GM18520 (cell line): ENCODE measurements around the gene BACE2.
"Not testable (repeated sequence)": the region's sequence is repeated elsewhere in the genome, so short reads cannot be mapped to it uniquely, and the experiment has no call there.

Experiments
- ATAC-seq: cut with Tn5 transposase; IDR thresholded peaks from one replicate; pipeline ENCODE4 v1.9.1; 2021; ENCODE audit not compliant: unreplicated experiment

The BACE2 gene

DNA sequence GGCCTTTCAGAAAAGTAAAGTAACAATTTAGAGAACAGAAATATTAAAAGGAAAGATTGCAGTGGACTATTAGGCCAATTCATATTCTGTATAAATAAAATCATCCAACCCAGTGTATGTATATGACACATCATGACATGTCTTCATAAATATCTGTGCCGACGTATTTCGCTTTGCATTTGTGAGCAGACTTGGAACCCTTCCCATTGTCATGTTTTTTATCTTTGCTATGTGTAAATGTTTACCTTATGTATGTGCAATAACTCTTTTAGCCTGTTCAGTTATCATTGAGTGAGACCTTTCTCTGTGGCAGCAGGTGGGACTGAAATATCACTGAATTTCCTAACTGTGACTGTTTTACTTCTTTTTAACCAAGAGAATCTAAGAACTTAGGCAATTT is 90.7 kb downstream of the BACE2 start:
- no peak for ATAC-seq

DNA sequence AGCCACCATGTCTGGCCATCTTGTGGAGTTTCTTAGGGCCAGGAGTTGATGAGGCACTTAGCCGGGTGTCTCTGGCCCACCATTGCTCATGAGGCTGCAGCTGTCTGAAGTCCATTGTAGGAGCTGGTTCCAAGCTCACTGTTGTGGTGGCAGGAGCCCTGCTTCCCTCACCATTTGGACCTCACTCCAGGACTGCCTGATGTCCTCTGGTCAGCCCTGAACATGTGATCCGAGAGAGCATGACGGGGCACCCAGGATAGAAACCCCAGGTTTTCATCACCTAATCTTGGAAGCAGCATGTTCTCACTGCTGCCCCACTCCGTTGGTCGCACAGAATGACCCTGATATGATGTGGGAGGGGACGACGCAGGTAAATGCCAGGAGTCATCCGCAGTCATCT is 92.5 kb downstream of the BACE2 start:
- ATAC-seq: no peak

DNA sequence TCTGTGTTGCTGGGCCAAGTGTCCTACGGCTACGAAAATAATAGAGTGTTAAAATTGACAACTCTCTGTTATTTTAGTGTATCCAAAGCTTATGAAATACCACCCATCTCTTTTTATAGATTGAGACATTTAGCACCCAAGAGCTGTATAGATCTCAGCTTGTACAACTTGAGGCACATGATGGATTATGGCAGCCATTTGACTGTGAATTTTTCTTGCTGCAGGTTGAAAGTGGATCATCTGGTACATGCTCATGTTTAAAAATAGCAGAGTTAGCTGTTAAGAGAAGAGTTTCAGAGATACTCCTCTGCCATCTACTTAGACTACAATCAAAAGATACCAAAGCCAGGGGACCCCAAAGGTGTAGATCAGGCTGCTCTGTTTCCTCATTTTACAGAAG is 99.4 kb downstream of the BACE2 start:
- ATAC-seq: no peak

DNA sequence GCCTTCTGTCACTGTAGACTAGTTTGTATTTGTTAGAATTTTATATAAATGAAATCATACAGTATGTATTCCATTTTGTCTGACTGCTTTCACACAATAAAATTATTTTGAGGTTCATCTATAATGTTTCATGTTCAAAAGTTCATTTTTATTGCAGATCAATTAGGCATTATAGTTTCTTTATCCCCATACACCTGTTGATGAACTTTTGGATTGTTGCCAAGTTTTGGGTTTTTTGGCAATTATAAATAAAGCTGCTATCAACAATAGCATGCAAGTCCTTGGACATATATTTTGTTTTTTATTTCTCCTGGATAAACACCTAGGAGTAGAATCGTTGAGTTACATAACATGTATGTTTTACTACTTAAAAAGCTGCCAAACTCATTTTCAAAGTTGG is 101.6 kb downstream of the BACE2 start:
- ATAC-seq: no peak

DNA sequence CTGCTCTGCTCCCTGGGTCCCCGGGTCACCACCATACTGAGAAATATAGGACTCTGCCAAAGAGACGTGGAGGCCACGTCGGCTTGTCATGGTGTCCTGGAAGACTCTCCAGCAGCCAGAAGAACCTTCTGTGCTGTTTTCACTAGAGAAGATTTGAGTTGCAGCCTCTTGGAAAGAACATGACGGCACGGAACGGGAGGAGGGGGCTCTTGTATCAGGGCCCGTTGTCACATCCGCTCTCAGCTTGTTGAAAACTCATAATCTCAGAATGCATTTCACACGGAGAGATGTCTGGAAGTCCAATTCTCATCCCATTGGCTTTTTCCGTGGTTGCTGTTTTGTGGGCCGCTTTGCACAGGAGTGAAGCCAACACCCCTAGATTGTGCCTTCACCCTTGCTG is 109.2 kb downstream of the BACE2 start:
- ATAC-seq: no peak

DNA sequence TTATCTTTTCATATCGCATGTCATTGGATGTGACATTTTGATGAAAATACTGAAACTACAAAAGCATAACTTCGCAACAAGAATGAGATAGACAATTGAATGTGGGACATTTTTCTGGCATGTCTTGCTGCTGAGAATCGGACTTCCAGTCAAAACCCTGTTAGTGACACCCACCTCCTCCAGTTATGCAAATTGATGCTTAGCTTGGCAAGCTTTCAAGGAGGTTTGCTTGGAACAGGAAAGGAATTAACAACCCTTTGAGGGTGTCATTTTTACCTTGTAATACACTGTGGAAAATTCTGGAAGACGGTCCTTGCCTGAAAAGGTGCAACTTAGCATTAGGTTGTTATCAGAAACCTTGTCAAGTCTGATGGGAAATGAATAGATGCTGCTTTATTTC is 109.9 kb downstream of the BACE2 start:
- ATAC-seq: no peak

DNA sequence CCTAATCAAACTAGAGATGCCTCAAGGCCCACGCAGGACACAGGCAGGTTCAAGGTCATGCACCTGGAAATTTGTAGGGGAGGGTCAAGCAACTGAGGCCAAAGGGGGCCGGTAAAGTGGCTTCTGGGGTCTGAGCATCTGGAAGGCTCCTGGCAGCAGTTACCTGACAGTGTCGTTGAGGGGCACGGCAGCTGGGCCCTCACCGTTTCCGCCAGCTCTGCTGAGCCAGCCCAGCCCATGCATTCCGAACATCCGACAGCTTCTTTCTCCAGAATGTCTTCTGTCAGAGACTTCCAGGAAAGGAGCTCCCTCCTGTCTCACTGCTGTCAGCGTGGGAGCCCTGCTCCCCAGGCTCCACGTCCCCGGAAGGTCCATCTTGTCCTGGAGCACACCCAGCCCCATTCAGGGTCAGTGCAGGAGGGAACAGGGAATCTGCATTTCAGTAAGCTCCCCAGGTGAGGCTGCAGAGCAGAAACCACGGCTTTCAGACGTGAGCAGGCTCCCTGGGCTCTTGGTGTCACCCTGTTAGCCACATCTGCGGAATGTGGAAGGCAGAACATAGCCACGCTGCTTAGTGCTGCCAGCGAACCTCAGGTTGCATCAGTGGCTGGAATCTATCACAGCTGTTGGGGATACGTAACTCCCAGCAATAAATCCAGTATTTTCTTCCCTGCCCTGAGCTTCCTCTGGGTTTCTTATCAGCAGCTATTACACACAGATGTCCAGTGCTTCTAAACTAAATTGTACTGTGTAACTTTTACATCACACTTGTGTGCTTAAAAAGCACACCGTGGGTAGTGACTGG is 112.4 kb downstream of the BACE2 start:
- no peak for ATAC-seq

DNA sequence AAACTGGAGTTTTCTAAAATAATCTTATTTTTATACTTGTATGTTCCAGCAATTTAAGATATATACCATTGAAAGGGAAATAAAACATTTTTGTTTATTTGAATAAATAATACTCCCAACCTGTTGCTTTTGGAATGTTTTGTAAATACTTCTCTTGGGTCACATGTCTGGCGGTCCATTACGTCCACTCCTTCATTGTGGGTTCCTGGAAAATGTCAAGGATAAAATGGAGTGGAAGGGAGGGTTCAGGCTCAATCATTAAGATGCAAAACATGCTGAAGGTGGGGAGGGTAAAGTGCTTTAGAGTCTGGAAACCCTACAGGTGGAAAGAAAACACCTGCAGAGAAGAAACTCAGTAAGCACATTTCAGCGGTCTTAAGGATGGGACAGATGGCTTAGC is 114.5 kb downstream of the BACE2 start:
- ATAC-seq: no peak

DNA sequence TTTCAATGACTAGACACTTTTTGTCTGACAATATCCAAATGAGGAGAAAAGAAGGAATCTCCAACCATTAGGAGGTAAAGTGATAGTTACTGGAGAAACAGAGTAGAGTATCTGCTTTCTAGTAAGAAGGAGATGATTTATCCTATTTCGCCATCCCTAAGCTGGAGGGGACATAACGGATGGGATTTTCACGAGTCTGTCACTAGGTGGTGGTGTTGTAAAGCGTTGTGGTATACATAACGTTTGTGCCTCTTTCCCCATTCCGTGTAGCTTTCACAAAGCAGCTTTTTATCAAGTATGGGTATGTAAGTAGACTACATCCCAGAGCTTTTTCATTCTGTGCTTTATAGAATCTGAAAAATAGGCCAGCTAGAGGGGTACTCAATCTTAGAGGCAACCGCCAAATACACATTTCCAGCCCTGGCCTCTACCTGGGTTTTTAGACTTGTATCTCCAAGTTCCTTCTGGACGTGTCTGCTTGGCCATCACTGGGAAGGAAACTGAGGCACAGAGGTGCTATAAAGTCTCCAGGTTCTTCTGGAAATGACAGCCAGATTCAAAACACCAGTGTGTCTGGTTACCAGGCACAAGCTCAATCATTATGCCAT is 115.4 kb downstream of the BACE2 start:
- ATAC-seq: no peak

DNA sequence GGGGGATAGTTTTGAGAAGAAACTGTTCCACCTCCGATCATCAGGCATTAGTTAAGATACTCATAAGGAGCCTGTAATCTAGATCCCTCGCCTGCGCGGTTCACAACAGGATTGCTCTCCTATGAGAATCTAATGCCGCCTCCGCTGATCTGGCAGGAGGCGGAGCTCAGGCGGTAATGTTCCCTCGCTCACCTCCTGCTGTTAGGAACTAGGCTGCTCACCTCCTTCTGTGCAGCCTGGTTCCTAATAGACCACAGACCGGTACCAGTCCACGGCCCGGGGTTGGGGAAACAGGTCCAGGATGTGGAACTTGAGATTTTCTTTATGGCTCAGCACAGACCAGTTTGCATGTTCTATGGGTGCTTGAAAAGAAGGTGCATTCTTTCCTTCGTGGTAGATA is 121.5 kb downstream of the BACE2 start:
- ATAC-seq: no peak

DNA sequence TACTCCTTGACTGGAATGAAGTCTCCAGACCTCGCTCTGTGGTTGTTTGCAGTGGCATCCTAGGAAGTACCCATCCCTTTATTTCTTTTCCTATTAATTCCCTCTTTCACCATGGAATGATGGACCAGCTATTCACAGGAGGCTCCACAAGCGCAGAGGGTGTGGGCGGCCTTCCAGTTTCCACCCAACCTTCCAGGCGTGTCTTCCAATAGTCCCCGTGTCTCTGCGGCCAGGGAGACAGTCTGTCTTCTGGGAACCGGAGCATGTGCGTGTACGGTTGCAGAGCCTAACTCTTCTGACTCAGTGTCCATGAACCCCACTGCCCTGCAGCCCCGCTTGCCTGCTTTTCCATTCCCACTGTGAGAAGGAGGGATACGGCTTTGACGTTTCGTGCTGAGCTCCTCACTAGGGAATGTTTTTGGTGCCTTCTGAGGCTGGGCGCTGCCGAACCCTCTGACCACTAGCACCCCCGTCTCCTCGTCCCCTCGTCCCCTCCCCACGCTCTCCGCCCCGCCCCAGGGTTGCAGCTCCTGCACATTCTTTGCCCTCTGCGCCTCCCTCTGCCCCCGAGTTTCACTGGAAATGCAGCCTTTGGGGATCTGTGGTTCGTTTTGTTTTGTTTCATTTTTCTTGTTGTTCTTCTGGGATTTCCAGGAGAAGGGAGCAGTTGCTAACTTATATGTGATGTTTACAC is 122.3 kb downstream of the BACE2 start:
- ATAC-seq: no peak

DNA sequence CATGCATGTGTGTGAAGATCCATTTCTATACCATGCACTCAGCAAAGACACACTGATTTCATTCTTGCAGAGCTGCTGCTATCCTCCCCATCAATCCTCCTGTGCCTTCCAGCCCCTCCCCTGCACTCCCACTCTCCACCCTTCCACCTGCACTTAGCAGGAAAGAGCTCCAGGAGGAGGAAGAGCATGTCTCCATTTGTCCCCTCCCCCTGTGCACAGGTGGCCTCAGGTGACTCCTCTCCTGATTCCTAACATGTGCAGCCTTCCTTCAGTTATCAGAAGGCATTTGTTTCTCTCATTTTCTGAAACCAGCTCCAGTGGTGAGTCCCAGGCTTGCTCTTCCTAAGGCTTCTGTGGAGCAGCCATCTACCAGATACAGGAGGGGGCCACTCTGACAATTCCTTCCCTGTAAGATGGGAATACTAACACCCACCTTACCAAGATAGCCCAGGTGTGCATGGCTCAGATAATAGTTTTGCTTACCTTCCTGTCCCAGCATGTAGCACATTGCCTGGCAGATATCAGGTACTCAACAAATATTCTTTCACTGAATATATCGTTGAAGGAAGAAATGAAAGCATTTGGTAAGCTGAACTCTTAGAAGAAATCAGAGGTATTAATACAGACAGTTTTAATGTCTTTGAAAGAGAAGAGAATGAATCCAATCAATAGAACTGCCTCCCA is 126.7 kb downstream of the BACE2 start:
- ATAC-seq: no peak

DNA sequence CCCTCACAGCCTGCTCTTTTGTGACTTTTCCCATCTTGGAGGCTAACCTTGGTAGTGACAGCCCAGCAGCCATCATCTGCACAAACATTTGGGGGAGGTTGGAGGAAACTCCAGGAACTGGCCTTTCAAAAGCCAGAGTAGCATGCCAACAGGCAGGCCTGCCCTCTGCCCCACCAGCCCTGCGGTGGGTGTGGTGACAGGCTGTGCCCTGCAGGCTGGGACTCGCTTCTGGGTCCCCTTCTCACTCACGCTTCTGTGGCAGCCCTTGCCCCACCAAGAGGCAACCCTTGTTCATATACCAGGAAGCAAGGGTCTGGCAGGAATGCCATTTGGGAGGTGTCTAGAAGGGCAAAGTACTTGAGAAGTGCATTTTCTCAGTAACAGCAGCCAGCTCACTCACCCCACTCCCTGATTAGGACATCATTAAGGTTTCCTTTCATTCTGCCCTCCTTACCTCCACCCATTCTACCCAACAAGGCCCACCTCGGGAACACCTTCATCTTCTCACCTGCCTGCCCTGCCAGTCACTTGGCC is 127.8 kb downstream of the BACE2 start:
- ATAC-seq: no peak

DNA sequence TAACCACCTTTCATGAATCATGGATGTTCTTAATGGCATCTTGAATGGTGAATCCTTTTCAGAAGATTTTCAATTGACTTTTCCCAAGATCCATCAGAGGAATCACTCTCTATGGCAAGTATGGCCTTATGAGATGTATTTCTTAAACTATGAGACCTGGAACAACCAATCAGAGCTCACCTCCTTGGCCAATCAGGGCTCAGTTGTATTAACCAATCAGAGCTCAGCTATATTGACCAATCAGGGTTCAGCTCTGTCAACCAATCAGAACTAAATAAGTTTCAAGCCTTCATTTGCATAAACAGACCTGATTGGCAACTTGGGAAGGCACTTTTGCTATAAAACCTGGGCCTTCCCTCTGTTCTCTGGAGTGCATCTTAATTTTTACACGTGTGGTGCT is 135.0 kb downstream of the BACE2 start:
- ATAC-seq: no peak

DNA sequence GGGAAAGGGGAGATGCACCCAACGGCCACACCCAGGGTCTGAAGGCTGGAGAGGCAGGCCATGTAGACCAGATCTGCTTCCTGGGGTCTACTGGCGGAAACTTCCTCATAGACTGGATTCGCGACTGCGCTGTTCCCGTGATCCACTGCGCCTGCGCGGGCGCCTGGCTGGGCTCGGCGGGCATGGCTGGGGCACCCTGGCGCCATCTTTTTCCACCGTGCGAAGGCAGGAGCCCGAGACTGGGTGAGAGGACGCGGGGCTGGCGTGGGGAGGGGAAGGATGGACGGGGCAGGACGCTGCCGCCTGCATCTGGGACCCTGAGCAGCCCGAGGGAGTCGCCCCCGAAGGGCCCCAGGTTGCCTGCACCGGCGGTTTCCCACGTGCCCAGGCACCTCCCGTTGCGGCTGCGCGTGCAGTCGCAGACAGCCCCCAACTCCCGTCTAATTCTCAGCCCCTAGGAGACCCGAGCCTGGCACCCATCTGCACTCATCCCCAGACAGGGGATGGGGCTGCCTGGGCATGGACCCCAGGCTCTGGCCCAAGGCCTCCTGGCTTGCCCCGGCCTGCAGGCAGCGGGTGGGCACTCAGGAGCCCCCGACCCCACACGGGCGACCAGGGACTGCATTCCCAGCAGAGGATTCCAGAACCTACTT is 136.2 kb downstream of the BACE2 start:
- no peak for ATAC-seq

DNA sequence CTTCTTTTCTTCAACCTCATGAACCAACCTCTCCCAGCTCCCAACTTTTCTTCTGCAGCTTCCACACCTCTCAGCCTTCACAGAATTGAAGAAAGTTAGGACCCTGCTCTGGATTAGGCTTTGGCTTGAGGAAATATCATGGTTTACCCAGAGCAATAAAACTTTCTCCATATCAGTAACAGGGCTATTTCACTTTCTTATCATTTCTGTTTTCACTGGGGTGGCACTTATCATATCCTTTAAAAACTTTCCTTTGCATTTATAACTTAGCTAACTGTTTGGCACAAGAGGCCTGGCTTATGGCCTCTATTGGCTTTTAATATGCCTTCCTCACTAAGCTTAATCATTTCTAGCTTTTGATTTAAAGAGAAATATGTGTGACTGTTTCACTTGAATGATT is 139.3 kb downstream of the BACE2 start:
- ATAC-seq: no peak

DNA sequence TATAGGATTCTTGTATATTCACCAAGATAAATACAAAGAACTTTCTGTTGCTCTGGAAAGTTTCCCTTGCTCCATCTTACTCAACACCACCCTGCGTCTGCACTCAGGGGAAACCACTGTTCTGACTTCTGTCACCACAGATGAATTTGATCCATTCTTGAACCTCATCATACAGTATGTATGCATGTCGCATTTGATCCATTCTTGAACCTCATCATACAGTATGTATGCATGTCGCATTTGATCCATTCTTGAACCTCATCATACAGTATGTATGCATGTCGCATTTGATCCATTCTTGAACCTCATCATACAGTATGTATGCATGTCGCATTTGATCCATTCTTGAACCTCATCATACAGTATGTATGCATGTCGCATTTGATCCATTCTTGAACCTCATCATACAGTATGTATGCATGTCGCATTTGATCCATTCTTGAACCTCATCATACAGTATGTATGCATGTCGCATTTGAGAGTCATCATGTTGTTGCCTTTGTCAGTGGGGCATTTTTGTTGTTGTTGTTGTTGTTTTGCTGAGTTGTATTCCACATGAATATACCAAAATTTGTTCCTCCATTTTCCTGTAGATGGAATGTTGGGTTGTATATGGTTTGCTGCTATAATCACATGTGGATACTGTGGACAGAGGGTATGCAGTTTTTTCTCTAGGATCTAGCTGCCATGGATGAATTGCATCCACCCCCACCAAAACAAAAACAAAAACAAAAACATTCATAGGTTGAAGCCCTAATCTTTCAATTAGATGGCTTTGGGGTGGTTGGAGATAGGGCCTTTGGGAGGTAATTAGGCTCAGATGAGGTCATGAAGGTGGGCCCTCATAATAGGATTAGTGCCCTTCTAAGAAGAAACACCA is 145.6 kb downstream of the BACE2 start:
- ATAC-seq: not testable (repeated sequence)

DNA sequence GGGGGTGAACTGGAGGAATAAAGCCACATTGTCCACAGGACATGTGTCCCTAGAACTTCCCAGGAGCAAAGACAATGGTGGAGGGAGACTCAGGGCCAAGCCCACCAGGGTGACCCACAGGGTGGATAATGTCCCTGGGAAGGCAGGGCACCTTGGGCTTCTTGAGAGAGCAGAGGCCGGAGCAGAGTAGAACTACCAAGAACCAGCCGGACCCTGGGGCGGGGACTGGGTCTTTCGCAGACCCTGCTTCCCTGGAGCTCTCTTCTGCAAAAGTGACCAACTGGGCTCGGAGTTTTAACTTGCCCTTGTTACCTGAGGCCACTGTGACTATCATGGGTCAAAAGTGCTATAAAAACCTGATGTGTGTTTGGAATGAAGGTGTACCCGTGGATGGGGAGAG is 147.8 kb downstream of the BACE2 start:
- ATAC-seq: no peak

DNA sequence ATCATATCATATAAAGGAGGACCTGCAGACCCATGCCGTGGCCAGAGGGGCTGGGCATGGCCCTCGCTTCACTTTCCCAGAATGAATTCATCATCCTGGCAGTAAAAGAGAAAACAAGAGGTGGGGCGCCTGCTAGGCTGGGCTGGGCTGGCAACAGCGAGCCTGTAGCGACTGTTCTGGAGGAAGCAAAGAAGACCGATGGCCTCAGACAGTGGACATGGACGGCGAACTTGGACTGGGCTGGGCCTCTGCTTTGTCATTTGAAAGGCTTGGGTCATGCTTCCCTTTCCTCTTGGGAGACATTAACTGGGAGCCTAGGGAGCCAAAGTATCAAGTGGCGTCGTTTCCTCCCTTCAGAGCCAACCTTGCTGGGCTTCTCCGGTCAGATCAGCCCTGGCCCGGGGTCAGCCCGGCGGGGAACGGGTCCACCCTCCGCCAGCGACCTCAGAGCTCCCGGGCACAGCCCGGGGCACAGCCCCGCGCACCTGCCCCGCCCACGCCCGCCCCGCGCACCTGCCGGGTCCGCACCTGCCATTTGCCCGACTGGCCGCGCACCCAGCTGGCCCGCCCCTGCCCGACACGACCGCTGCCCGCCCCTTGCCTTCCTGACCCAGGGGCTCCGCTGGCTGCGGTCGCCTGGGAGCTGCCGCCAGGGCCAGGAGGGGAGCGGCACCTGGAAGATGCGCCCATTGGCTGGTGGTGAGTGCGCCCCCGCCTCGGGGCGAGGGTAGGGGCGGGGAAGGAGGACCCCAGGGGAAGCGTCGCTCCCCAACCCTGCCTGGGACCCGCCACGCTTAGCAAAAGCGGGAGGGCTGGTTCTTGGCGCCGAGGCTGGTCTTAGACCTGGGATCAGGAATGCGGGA is 148.5 kb downstream of the BACE2 start, which contains the start of gene FAM3B:
FAM3B (plus strand) TSS at position 602 of the 863 bp plus-strand sequence; CDS start at position 681, 79 bp downstream.
- no peak for ATAC-seq
